Measurements from ENCODE around the gene MIR17HG.

- no peak for TF ChIP-seq CTCF (IDR thresholded peaks at IDR 0.05)
- TF ChIP-seq POLR2A (IDR thresholded peaks at IDR 0.05): no peak
- TF ChIP-seq POLR2AphosphoS5 (IDR thresholded peaks at IDR 0.05; ENCODE audit: insufficient read depth in 1 of 2, low read depth in 1 of 2): no peak
Observed at GRCh38 chr13:91351980-91352379, 4.5 kb downstream of the MIR17HG start.
